B cell (primary cell): Measurements from ENCODE around the gene SKA1. TPM values are rescaled to one million over a fixed set of nuclear protein-coding genes. Genes with fewer than 3 reads are reported as not detected.
A peak's percentile ranks its signal among the peaks of the same experiment; 100 is the strongest.

ENCODE experiments used
- ATAC-seq: fragments of 200-7000 bp; cut with Tn5 transposase; one replicate; pipeline ENCODE4 v1.10.0; 2021; ENCODE audit warnings: low read depth, mild to moderate bottlenecking, moderate number of reproducible peaks, moderate library complexity
- CTCF ChIA-PET: fragments of 350-600 bp; sonication (Branson Sonifier 250); formaldehyde crosslinking; loops from one replicate; lab custom pipeline; 2021; ENCODE audit warnings: antibody characterized with exemption, inconsistent platforms; lab: Charles Lee
- POLR2A ChIA-PET: fragments of 350-600 bp; sonication (Branson Sonifier 250); formaldehyde crosslinking; loops from one replicate; lab custom pipeline; 2021; ENCODE audit warnings: antibody characterized with exemption; lab: Charles Lee
- DNase-seq: peaks from one replicate; pipeline ENCODE4 v3.0.0; 2013
- H2AFZ ChIP-seq: 2 replicates; pipeline ENCODE4 v1.6.1; 2012; ENCODE audit warnings: mild to moderate bottlenecking, low read depth, low read length; ENCODE audit not compliant: insufficient read depth, poor library complexity, severe bottlenecking
- H3K27ac ChIP-seq, 2 donors: 1 replicate in 1 of 2; 2 replicates in 1 of 2; pipeline ENCODE4 v1.5.1; 2012 to 2013; ENCODE audit warnings: low read length in 2 of 2, mild to moderate bottlenecking in 2 of 2, moderate library complexity in 1 of 2
- H3K27me3 ChIP-seq, 4 experiments: fragments of 200-600 bp in 1 of 4; sonication (generic) in 1 of 4; replicated peaks in 1 of 4; 1 replicate in 2 of 4; 2 replicates in 2 of 4; pipeline versions ENCODE4 v1.6.1 to v1.7.0; 2013 to 2016; ENCODE audit warnings: low read length in 3 of 4, mild to moderate bottlenecking in 2 of 4, mixed read lengths in 1 of 4, moderate library complexity in 1 of 4; ENCODE audit not compliant: insufficient read depth in 4 of 4, control insufficient read depth in 3 of 4; ENCODE audit errors: control extremely low read depth in 1 of 4
- H3K36me3 ChIP-seq, 2 experiments: replicated peaks in 1 of 2; 1 replicate in 1 of 2; 2 replicates in 1 of 2; pipeline versions ENCODE4 v1.6.1 to v1.7.1; 2013; ENCODE audit warnings: low read length in 1 of 2; ENCODE audit not compliant: insufficient read depth in 2 of 2, control insufficient read depth in 1 of 2; ENCODE audit errors: control extremely low read depth in 1 of 2, extremely low read depth in 1 of 2
- H3K4me1 ChIP-seq, 2 donors: fragments of 200-600 bp in 1 of 2; sonication (generic) in 1 of 2; 1 replicate in 1 of 2; 2 replicates in 1 of 2; pipeline versions ENCODE4 v1.5.1 to v1.6.1; 2013 to 2017; ENCODE audit warnings: low read length in 2 of 2; ENCODE audit not compliant: control insufficient read depth in 2 of 2, insufficient read depth in 2 of 2
- H3K4me2 ChIP-seq: replicated peaks from 2 replicates; pipeline ENCODE3; 2012; ENCODE audit warnings: mild to moderate bottlenecking, low read depth, low read length; ENCODE audit not compliant: poor library complexity, severe bottlenecking
- H3K4me3 ChIP-seq, 5 experiments: fragments of 200-600 bp in 1 of 5; sonication (generic) in 1 of 5; 1 replicate in 3 of 5; 2 replicates in 2 of 5; pipeline versions ENCODE4 v1.5.1 to v1.7.0; 2011 to 2016; ENCODE audit warnings: low read length in 4 of 5, mild to moderate bottlenecking in 4 of 5, low read depth in 2 of 5, control low read depth in 1 of 5, moderate library complexity in 1 of 5; ENCODE audit not compliant: insufficient read depth in 1 of 5; ENCODE audit errors: control extremely low read depth in 1 of 5, extremely low read depth in 1 of 5
- H3K79me2 ChIP-seq: fragments of 200-600 bp; sonication (generic); one replicate; pipeline ENCODE4 v1.6.0; 2016; ENCODE audit warnings: low read length; ENCODE audit not compliant: control insufficient read depth, insufficient read depth
- H3K9ac ChIP-seq: fragments of 200-600 bp; sonication (generic); 2 replicates; pipeline ENCODE4 v1.6.1; 2017; ENCODE audit warnings: mild to moderate bottlenecking, low read length, moderate library complexity
- H3K9me3 ChIP-seq, 3 donors: one replicate each; pipeline versions ENCODE4 v1.6.1 to v1.7.1; 2013; ENCODE audit warnings: low read length in 2 of 3; ENCODE audit not compliant: control insufficient read depth in 2 of 3, insufficient read depth in 1 of 3; ENCODE audit errors: control extremely low read depth in 1 of 3
- H4K20me1 ChIP-seq: 2 replicates; pipeline ENCODE4 v1.6.0; 2012; ENCODE audit warnings: mild to moderate bottlenecking, low read length; ENCODE audit not compliant: insufficient read depth, control insufficient read depth, poor library complexity, severe bottlenecking
- H3K27ac Mint-ChIP-seq: one replicate; pipeline ENCODE4 v1.8.0; 2021; ENCODE audit warnings: mixed read lengths
- H3K27me3 Mint-ChIP-seq: one replicate; pipeline ENCODE4 v1.8.0; 2021; ENCODE audit warnings: mixed read lengths
- H3K4me1 Mint-ChIP-seq: one replicate; pipeline ENCODE4 v1.8.0; 2021; ENCODE audit warnings: mixed read lengths
- H3K4me3 Mint-ChIP-seq: one replicate; pipeline ENCODE4 v1.8.0; 2021; ENCODE audit warnings: mixed read lengths
- H3K9me3 Mint-ChIP-seq: one replicate; pipeline ENCODE4 v1.8.0; 2022; ENCODE audit warnings: mixed read lengths; ENCODE audit not compliant: insufficient read depth
- CTCF ChIP-seq: fragments of 200-600 bp; IDR thresholded peaks from one replicate; pipeline ENCODE4 v1.8.0; 2022; ENCODE audit warnings: antibody characterized with exemption, mild to moderate bottlenecking
- EZH2 ChIP-seq: IDR thresholded peaks from 2 replicates; pipeline ENCODE4 v1.6.1; 2012; ENCODE audit warnings: borderline replicate concordance, low read depth, mild to moderate bottlenecking, moderate library complexity, low read length; ENCODE audit not compliant: insufficient read depth, poor library complexity, severe bottlenecking
- WGBS: methylation state at CpG from one replicate; pipeline ENCODE4 v1.1.5; 2013; ENCODE audit warnings: missing lambda C conversion rate; ENCODE audit not compliant: insufficient coverage; 5-methylcytosine and 5-hydroxymethylcytosine counted together
- intact Hi-C: fragments of 100-400 bp; cut with micrococcal nuclease; formaldehyde crosslinking; loops from one replicate; pipeline ENCODE4 v1.10.0; 2022
- polyA plus RNA-seq: library from polyadenylated mRNA; depleted of rRNA; stranded (reverse); fragments of >200 nt; gene quantifications from 2 replicates; pipeline ENCODE4 v1.2.3, GENCODE V29; 2012
- total RNA-seq, 2 donors: library from RNA; stranded (reverse); fragments of 120-200 nt in 1 of 2; gene quantifications; 1 replicate in 1 of 2; 2 replicates in 1 of 2; pipeline versions ENCODE4 v1.2.3 to v1.2.4, GENCODE V29; 2013 to 2022

Gene SKA1
- total and polyA plus RNA-seq, 2 donors (not counting 1 experiment from before 2014, with no cell fraction given): 0.28 to 0.52 TPM

- no peak for TF ChIP-seq EZH2
- TF ChIP-seq CTCF: no peak
- no peak for ATAC-seq
- H3K27ac Mint-ChIP-seq: peak overlapping the region; percentile 89
- Histone ChIP-seq H3K27ac (peak overlapping the region; percentile 66 to 83), H3K4me1 (peaks cover 5 to 16% of the 10 kb centered on the region in 2 donors), H3K9ac (peak overlapping the region; percentile 74), H3K79me2 (no peaks in the 10 kb centered on the region), H2AFZ (peak overlapping the region; percentile 93), H3K9me3 (peaks cover 2 to 13% (median 7%) of the 10 kb centered on the region in 3 donors), H3K4me3 (peak overlapping the region; percentile 60 to 78 (median 72)), H4K20me1 (no peaks in the 10 kb centered on the region), H3K36me3 (no peaks in the 10 kb centered on the region), H3K27me3 (peaks cover 0 to 7% (median 3%) of the 10 kb centered on the region in 4 experiments), H3K4me2 (peak overlapping the region; percentile 92)
- peaks cover 15% of the 10 kb centered on the region for H3K4me1 Mint-ChIP-seq
- no peak for DNase-seq
- 85% methylated on average over 6 of the region's 8 CpGs for WGBS
- H3K9me3 Mint-ChIP-seq: peaks cover 6% of the 10 kb centered on the region
- peaks cover 17% of the 10 kb centered on the region for H3K27me3 Mint-ChIP-seq
- CTCF ChIA-PET: interaction anchor here (1.0 to 2.6 kb wide), 4 partner anchors 17 to 156 kb away, joined by 3 to 22 read pairs (median 4); partner anchors contain the start of gene CFAP53
- peak overlapping the region; percentile 85 for H3K4me3 Mint-ChIP-seq
- intact Hi-C loops: loop anchor here (1.0 to 10.0 kb wide), 6 partner anchors 17 to 882 kb away; partner anchors contain the start of genes CFAP53, CXXC1, MBD1 and MEX3C
- POLR2A ChIA-PET: interaction anchor here (0.9 to 1.2 kb wide), 2 partner anchors 17 to 93 kb away, joined by 5 to 6 read pairs; partner anchors contain the start of gene MBD1
Measured at GRCh38 chr18:50374220-50374752, 560 bp upstream of the SKA1 start.
